GM20000 (cell line): ENCODE data around the gene SGK1.
"Not testable (repeated sequence)": the region's sequence is repeated elsewhere in the genome, so short reads cannot be mapped to it uniquely, and the experiment has no call there.

ENCODE experiments used
- DNase-seq: peaks from one replicate; pipeline ENCODE4 v3.0.0; 2012; ENCODE audit warnings: low spot score
- CTCF ChIP-seq: IDR thresholded peaks from 2 replicates; pipeline ENCODE4 v1.5.1; 2012; ENCODE audit warnings: mild to moderate bottlenecking, control low read depth; ENCODE audit errors: extremely low read depth, missing control alignments

The SGK1 gene

GRCh38 chr6:134230087-134230700 lies 87.7 kb downstream of the SGK1 start:
- no peak for DNase-seq
- TF ChIP-seq CTCF, result no peak

GRCh38 chr6:134229520-134229919 lies 88.4 kb downstream of the SGK1 start:
- no peak for DNase-seq
- TF ChIP-seq CTCF, result no peak

GRCh38 chr6:134223796-134224420 lies 94.0 kb downstream of the SGK1 start:
- no peak for DNase-seq
- no peak for TF ChIP-seq CTCF

- DNase-seq, result no peak
- no peak for TF ChIP-seq CTCF
Measured at GRCh38 chr6:134221250-134221649, 96.7 kb downstream of the SGK1 start.

- no peak for DNase-seq
Measured at GRCh38 chr6:134217798-134218140, 100.1 kb downstream of the SGK1 start.

GRCh38 chr6:134217105-134217797 lies 100.7 kb downstream of the SGK1 start:
- DNase-seq, result no peak
- no peak for TF ChIP-seq CTCF

More at GRCh38 chr6:134217798-134218140, 100.1 kb downstream of the SGK1 start:
- no peak for TF ChIP-seq CTCF

GRCh38 chr6:134216301-134217010 lies 101.5 kb downstream of the SGK1 start:
- no peak for TF ChIP-seq CTCF

GRCh38 chr6:134213410-134213809 lies 104.5 kb downstream of the SGK1 start:
- DNase-seq, result not testable (repeated sequence)

More at GRCh38 chr6:134216301-134217010, 101.5 kb downstream of the SGK1 start:
- no peak for DNase-seq
